Measurements from ENCODE around the gene PACS1.

DNA sequence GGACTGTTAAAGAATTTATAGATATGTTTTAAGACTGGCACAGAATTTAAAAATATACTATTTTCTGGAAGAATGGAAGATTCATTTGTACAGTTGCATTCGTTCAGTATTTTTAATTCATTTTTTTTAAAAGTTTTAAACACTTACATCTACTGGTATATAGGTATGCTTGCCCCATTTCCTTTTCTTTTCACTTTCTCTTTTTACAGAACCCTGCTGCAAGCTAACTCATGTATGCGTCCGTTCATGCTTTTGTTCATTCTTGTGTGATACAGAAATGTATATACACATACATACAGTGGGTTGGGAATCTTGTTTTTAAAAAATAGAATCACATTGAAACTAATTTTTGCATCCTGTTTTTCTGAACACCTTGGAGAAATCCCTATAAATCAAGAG, 31.0 kb downstream of the PACS1 start:
- TF ChIP-seq POLR2A (IDR thresholded peaks at IDR 0.05) (no peak), CTCF (IDR thresholded peaks at IDR 0.05) (no peak)
